BLaER1 treated with 17β-estradiol and CSF1 and Interleukin-3, amounts not matched to agents 10 nM and 100 nM (cell line): Measurements from ENCODE around the gene KLHDC7A.

Experiments used
- H3K27ac ChIP-seq, 11 experiments: shearing (Covaris generic); formaldehyde crosslinking; 2 replicates each; pipeline ENCODE4 v1.8.1; 2022
- H3K27me3 ChIP-seq, 11 experiments: shearing (Covaris generic); formaldehyde crosslinking; 2 replicates each; pipeline ENCODE4 v1.8.1; 2022
- H3K36me3 ChIP-seq, 11 experiments: shearing (Covaris generic); formaldehyde crosslinking; 2 replicates each; pipeline ENCODE4 v1.8.1; 2022
- H3K4me1 ChIP-seq, 10 experiments: shearing (Covaris generic); formaldehyde crosslinking; 2 replicates each; pipeline ENCODE4 v1.8.1; 2022
- H3K4me2 ChIP-seq, 11 experiments: shearing (Covaris generic); formaldehyde crosslinking; 2 replicates each; pipeline ENCODE4 v1.8.1; 2022
- H3K4me3 ChIP-seq, 10 experiments: shearing (Covaris generic); formaldehyde crosslinking; 2 replicates each; pipeline ENCODE4 v1.8.1; 2022
- H3K9ac ChIP-seq, 11 experiments: shearing (Covaris generic); formaldehyde crosslinking; 2 replicates each; pipeline ENCODE4 v1.8.1; 2022
- H3K9me3 ChIP-seq, 11 experiments: shearing (Covaris generic); formaldehyde crosslinking; replicated peaks in 1 of 11; 2 replicates each; pipeline ENCODE4 v1.8.1; 2022
- H4K20me1 ChIP-seq, 11 experiments: shearing (Covaris generic); formaldehyde crosslinking; 2 replicates each; pipeline ENCODE4 v1.8.1; 2022
- Cebpa-rat ChIP-seq, 11 experiments: shearing (Covaris generic); IDR thresholded peaks; 2 replicates each; pipeline ENCODE4 v1.8.1; 2022

Gene KLHDC7A

GRCh38 chr1:18480315-18481189 lies at the start of gene KLHDC7A:
TSS of gene KLHDC7A (plus strand) at chr1:18480930. CDS start at chr1:18480982, 52 bp downstream.
- TF ChIP-seq Cebpa-rat (IDR thresholded peaks at IDR 0.05) = no peak
- peak within 1 kb of the TSS; percentile 88 to 100 (median 98) for H3K4me2 ChIP-seq
- peaks cover 0 to 30% (median 0%) of the 10 kb centered on the region in 11 experiments; a peak in 5 of 22 replicates for H3K27me3 ChIP-seq
- H3K4me3 ChIP-seq = peak within 1 kb of the TSS; percentile 46 to 72 (median 58); a peak in 19 of 20 replicates
- H3K36me3 ChIP-seq = no peaks in the 10 kb centered on the region
- H3K27ac ChIP-seq = peak within 1 kb of the TSS in 10 of 11 experiments; percentile 32 to 96 (median 76); a peak in 18 of 22 replicates
- H3K9me3 ChIP-seq = no peaks in the 10 kb centered on the region
- H3K4me1 ChIP-seq = peaks cover 53 to 90% (median 80%) of the 10 kb centered on the region in 10 experiments
- peak within 1 kb of the TSS in 10 of 11 experiments; percentile 26 to 87 (median 66); a peak in 18 of 22 replicates for H3K9ac ChIP-seq
- H4K20me1 ChIP-seq = peaks cover 0 to 13% (median 0%) of the 10 kb centered on the region in 11 experiments; a peak in 4 of 22 replicates

- Histone ChIP-seq H3K9me3 (peaks cover 0 to 15% (median 5%) of the 10 kb centered on the region in 11 experiments; a peak in 6 of 22 replicates), H3K27ac (no peak overlapping the region), H3K4me1 (no peaks in the 10 kb centered on the region), H3K27me3 (no peaks in the 10 kb centered on the region), H3K36me3 (no peaks in the 10 kb centered on the region), H3K4me3 (no peak overlapping the region), H3K9ac (no peak overlapping the region), H3K4me2 (no peak overlapping the region), H4K20me1 (no peaks in the 10 kb centered on the region)
- no peak for TF ChIP-seq Cebpa-rat (IDR thresholded peaks at IDR 0.05)
These were observed 46.7 kb upstream of the KLHDC7A start for GRCh38 chr1:18434041-18434440.

GRCh38 chr1:18440385-18441226 lies 40.1 kb upstream of the KLHDC7A start:
- Histone ChIP-seq H3K9ac (no peak overlapping the region), H3K4me1 (peaks cover 0 to 9% (median 2%) of the 10 kb centered on the region in 10 experiments; a peak in 5 of 20 replicates), H3K4me3 (no peak overlapping the region), H4K20me1 (no peaks in the 10 kb centered on the region), H3K9me3 (peaks cover 0 to 8% (median 4%) of the 10 kb centered on the region in 11 experiments; a peak in 7 of 22 replicates), H3K27me3 (no peaks in the 10 kb centered on the region), H3K36me3 (no peaks in the 10 kb centered on the region), H3K27ac (no peak overlapping the region), H3K4me2 (peak overlapping the region in 4 of 11 experiments; percentile 3 to 46 (median 9); a peak in 2 of 22 replicates)
- TF ChIP-seq Cebpa-rat (IDR thresholded peaks at IDR 0.05) = no peak

- no peak overlapping the region for H3K27ac ChIP-seq
- no peak overlapping the region for H3K4me2 ChIP-seq
- H4K20me1 ChIP-seq = no peaks in the 10 kb centered on the region
- peaks cover 0 to 9% (median 2%) of the 10 kb centered on the region in 10 experiments; a peak in 5 of 20 replicates for H3K4me1 ChIP-seq
- H3K9me3 ChIP-seq = peaks cover 0 to 8% (median 3%) of the 10 kb centered on the region in 11 experiments; a peak in 7 of 22 replicates
- TF ChIP-seq Cebpa-rat (IDR thresholded peaks at IDR 0.05) = no peak
- H3K4me3 ChIP-seq = no peak overlapping the region
- H3K27me3 ChIP-seq = no peaks in the 10 kb centered on the region
- no peak overlapping the region for H3K9ac ChIP-seq
- no peaks in the 10 kb centered on the region for H3K36me3 ChIP-seq
These were observed 36.9 kb upstream of the KLHDC7A start for GRCh38 chr1:18443587-18444520.

DNA sequence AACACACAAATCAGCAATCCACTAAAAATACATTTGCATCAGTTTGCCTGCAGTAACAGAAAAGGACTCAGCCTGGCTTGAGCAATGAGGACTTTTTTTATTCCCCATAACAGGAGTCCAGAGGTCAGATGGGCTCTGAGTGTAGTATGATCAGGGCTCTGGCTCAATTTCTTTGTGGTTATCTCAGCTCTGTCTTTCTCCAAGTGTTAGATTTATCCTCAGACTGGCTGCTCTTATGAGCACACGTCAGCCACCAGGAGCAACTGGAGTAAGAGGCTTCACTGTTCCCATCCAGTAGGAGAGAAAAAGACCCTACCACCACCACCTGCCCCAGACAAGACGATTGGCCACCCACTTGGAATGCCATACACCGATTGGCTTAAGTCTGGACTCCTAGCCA lies 36.2 kb upstream of the KLHDC7A start:
- no peaks in the 10 kb centered on the region for H3K27me3 ChIP-seq

GRCh38 chr1:18446751-18447150 lies 34.0 kb upstream of the KLHDC7A start:
- no peaks in the 10 kb centered on the region for H3K4me1 ChIP-seq
- H3K9me3 ChIP-seq = peaks cover 0 to 3% (median 0%) of the 10 kb centered on the region in 11 experiments; a peak in 1 of 22 replicates
- no peak overlapping the region for H3K4me3 ChIP-seq
- no peak for TF ChIP-seq Cebpa-rat (IDR thresholded peaks at IDR 0.05)
- no peak overlapping the region for H3K27ac ChIP-seq
- H3K9ac ChIP-seq = no peak overlapping the region
- no peaks in the 10 kb centered on the region for H3K36me3 ChIP-seq
- H4K20me1 ChIP-seq = no peaks in the 10 kb centered on the region
- no peak overlapping the region for H3K4me2 ChIP-seq
- no peaks in the 10 kb centered on the region for H3K27me3 ChIP-seq

More for the DNA sequence above, 36.2 kb upstream of the KLHDC7A start:
- no peaks in the 10 kb centered on the region for H3K36me3 ChIP-seq
- H3K9me3 ChIP-seq = peaks cover 0 to 8% (median 3%) of the 10 kb centered on the region in 11 experiments; a peak in 7 of 22 replicates
- TF ChIP-seq Cebpa-rat (IDR thresholded peaks at IDR 0.05) = no peak
- H3K27ac ChIP-seq = no peak overlapping the region
- no peak overlapping the region for H3K4me3 ChIP-seq
- peaks cover 0 to 9% (median 2%) of the 10 kb centered on the region in 10 experiments; a peak in 5 of 20 replicates for H3K4me1 ChIP-seq
- H3K4me2 ChIP-seq = no peak overlapping the region
- no peak overlapping the region for H3K9ac ChIP-seq
- no peaks in the 10 kb centered on the region for H4K20me1 ChIP-seq

GRCh38 chr1:18447509-18448220 lies 33.1 kb upstream of the KLHDC7A start:
- Histone ChIP-seq H3K4me1 (no peaks in the 10 kb centered on the region), H3K36me3 (no peaks in the 10 kb centered on the region), H3K9me3 (peaks cover 0 to 4% (median 0%) of the 10 kb centered on the region in 11 experiments; a peak in 1 of 22 replicates), H3K27ac (no peak overlapping the region), H4K20me1 (no peaks in the 10 kb centered on the region), H3K4me2 (no peak overlapping the region), H3K4me3 (no peak overlapping the region), H3K27me3 (no peaks in the 10 kb centered on the region), H3K9ac (no peak overlapping the region)
- no peak for TF ChIP-seq Cebpa-rat (IDR thresholded peaks at IDR 0.05)
